HG02763 (cell line): ENCODE results near the gene TLX2.
"Not testable (repeated sequence)": the region's sequence is repeated elsewhere in the genome, so short reads cannot be mapped to it uniquely, and the experiment has no call there.

ENCODE experiments used
- ATAC-seq: cut with Tn5 transposase; IDR thresholded peaks from one replicate; pipeline ENCODE4 v1.9.1; 2021; ENCODE audit warnings: mild to moderate bottlenecking, moderate library complexity; ENCODE audit not compliant: unreplicated experiment

TLX2 gene

DNA sequence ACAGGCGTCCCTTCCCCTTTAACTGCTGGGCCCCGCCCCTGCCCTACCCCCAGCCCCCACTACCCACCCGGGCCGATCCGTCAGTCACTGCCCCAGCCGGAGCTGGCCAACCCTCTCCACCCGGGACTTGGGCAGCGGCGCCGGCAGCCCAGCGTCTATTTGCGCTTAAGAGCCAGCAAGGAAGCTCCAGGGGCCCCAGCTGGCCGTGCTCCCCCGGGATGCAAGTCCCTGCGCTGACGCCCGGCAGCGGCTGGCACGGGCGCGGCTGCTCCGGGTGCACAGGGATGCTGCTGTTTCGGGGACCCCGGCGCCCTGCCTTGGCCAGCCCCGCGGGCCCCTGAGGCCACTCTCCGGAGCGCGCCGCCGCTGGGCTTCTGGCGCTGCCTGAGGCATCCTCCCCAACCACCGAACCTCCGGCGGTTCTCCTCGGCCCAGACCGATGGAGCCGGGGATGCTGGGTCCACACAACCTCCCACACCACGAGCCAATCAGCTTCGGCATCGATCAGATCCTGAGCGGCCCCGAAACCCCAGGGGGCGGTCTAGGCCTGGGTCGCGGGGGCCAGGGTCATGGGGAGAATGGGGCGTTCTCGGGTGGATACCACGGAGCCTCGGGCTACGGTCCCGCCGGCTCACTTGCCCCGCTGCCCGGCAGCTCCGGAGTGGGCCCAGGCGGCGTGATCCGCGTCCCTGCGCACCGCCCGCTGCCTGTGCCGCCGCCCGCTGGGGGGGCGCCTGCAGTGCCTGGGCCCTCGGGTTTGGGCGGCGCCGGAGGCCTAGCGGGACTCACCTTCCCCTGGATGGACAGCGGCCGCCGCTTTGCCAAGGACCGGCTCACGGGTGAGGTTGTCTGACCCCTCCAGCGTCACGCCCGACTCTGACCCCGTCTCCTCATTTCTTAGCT lies at the start of gene TLX2:
Gene TLX2 (plus strand): TSS at position 83 of the 903 bp plus-strand sequence. CDS start 357 bp downstream, at position 440.
- no peak for ATAC-seq

GRCh38 chr2:74470742-74471141 lies 43.5 kb upstream of the TLX2 start:
- not testable (repeated sequence) for ATAC-seq

- ATAC-seq, result no peak
Observed at GRCh38 chr2:74471332-74472065, 42.8 kb upstream of the TLX2 start.

GRCh38 chr2:74472086-74472944 lies 41.9 kb upstream of the TLX2 start, which contains the start of gene MRPL53:
TSS of gene MRPL53 (minus strand) at chr2:74472680. CDS start at chr2:74472660, 20 bp downstream.
- peak; percentile 91 for ATAC-seq

DNA sequence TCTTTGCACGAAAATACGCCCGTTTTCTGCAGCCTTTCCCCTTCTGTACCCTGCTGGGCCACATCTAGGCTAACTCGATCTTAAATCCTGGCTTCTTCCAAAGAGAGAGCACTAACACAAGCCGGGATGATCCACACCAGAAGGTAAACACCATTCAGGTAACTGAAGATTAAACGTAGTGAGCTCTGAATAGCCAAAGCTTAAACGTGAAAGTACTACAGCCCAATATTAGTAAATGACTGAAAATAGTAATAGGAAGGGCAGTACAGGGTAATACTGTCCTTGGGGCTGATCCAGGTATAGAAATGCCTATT lies 41.3 kb upstream of the TLX2 start:
- no peak for ATAC-seq

DNA sequence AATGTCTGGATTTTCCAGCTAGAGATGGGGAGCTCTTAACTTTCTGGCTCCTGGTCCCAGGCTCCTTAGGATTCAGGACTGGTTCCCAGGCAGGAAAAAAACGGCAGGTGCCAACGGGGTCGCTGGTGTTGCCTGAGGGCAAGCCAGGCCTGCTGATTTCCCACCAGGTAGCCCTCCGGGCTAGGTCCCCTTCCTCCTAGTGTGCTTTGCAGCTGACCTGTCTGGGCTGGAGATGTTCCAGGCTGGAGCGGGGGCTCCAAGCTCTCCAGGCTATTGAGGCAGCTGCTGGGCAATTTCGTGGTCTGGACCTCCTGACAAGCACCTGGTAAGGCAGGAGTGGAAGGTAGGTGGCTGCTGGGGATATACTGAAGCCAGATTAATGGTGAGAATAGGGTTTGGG lies 39.8 kb upstream of the TLX2 start:
- no peak for ATAC-seq

GRCh38 chr2:74474899-74475298 lies 39.4 kb upstream of the TLX2 start:
- ATAC-seq, result no peak

DNA sequence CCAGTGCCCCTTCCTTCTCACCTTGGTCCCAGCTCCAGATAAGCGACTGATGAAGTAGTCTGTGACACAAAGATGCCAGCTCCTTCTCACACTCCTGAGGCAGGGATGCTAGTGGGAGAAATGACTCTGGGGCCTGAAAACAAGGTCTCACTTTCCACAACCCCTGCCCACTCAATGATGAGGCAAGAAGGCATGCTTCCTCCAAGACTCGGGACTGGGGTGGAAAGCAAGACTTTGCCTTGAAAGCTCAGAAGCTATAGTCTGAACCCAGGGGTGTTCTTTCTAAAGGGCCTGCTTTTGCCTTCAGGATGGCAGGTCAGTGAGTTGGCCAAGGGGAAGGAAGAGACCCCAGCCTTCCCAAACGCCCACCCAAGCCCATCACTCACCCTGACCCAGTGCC lies 32.8 kb upstream of the TLX2 start:
- no peak for ATAC-seq

- peak; percentile 38 for ATAC-seq
Observed at GRCh38 chr2:74481961-74482800, 32.1 kb upstream of the TLX2 start.

GRCh38 chr2:74482801-74483674 lies 31.2 kb upstream of the TLX2 start, which contains the start of the genes CCDC142 and TTC31:
TSS of gene CCDC142 (minus strand) at chr2:74482998. CDS start at chr2:74482837, 161 bp downstream.
TSS of gene TTC31 (plus strand) at chr2:74483081. CDS start at chr2:74483096, 15 bp downstream.
- peak; percentile 88 for ATAC-seq

DNA sequence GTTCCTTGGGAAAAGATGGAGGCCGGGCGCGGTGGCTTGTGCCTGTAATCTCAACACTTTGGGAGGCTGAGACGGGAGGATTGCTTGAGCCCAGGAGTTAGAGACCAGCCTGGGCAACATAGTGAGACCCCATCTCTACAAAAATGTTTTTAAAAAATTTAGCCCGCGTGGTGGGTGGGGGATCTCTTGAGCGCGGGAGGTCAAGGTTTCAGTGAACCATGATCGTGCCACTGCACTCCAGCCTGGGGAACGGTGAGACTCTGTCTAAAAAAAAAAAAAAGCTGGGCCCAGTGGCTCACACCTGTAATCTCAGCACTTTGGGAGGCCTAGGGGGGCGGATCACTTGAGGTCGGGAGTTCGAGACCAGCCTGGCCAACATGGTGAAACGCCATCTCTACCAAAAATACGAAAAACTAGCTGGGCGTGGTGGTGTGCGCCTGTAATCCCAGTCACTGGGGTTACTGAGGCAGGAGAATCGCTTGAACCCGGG lies 30.5 kb upstream of the TLX2 start:
- ATAC-seq, result not testable (repeated sequence)

GRCh38 chr2:74486141-74486540 lies 28.1 kb upstream of the TLX2 start:
- no peak for ATAC-seq

GRCh38 chr2:74488643-74489481 lies 25.4 kb upstream of the TLX2 start:
- no peak for ATAC-seq

- ATAC-seq, result no peak
Observed at GRCh38 chr2:74489906-74490305, 24.3 kb upstream of the TLX2 start.

DNA sequence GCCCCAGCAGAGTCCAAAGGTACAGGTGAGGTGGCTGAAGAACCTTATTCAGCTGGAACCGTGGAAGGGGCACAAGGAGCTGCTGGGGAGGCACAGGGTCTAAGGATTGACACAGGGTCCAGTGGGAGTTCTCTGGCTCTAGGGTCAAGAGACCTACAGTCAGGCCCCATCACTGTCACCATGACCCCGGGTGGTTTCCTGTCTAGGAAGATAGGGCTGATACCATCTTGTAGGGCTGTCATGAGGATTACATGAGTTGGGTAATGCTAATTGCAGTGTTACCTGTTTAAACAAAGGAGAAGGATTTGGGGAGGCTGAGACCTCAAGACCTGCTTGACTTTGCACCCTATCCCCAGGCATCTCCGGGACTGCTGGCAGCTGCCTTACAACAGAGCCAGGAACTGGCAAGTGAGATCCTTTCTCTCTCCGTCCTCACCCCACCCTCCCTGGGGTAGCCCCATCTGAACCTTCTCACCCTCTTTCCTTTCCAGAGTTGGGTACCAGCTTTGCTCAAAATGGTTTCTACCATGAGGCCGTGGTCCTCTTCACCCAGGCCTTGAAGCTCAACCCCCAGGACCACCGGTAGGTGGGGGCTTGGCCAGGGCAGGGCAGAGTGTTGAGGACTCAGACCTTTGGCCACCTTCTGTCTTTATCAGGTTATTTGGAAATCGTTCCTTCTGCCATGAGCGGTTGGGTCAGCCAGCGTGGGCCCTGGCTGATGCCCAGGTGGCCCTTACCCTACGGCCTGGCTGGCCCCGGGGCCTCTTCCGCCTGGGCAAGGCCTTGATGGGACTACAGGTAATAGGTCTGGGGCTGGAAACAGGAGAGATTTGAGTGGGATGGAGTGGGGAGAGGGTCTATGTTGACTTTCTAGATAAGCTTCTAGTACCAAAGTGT lies 22.4 kb upstream of the TLX2 start:
- no peak for ATAC-seq

GRCh38 chr2:74493546-74493945 lies 20.7 kb upstream of the TLX2 start:
- no peak for ATAC-seq

GRCh38 chr2:74495440-74495839 lies 18.8 kb upstream of the TLX2 start:
- ATAC-seq, result no peak
